Measurements from ENCODE around the gene ADGB. TPM values are rescaled to one million over a fixed set of nuclear protein-coding genes. Genes with fewer than 3 reads are reported as not detected.

ADGB gene
- total RNA-seq, 1 donor from 2014 or later = not detected

- Histone ChIP-seq H2AFZ (ENCODE audit: low read depth, low read length) (no peak overlapping the region), H3K27me3 (ENCODE audit: insufficient read depth, low read length) (no peaks in the 10 kb centered on the region), H3K27ac (ENCODE audit: low read depth, low read length) (no peak overlapping the region), H3K4me1 (ENCODE audit: insufficient read depth, low read length) (no peaks in the 10 kb centered on the region), H3K36me3 (ENCODE audit: insufficient read depth, low read length) (no peaks in the 10 kb centered on the region), H4K20me1 (ENCODE audit: insufficient read depth, low read length) (no peaks in the 10 kb centered on the region), H3K4me3 (ENCODE audit: insufficient read depth, low read depth, low read length) (no peak overlapping the region), H3K79me2 (ENCODE audit: insufficient read depth, low read length) (no peaks in the 10 kb centered on the region), H3K9ac (ENCODE audit: low read length) (no peak overlapping the region), H3K9me3 (ENCODE audit: insufficient read depth, low read depth, low read length) (no peaks in the 10 kb centered on the region), H3K4me2 (ENCODE audit: low read length) (no peak overlapping the region)
- no peaks in the 10 kb centered on the region for H3K36me3 Mint-ChIP-seq (ENCODE audit: low read depth, unreplicated experiment)
- no peak overlapping the region for H3K4me3 Mint-ChIP-seq (ENCODE audit: unreplicated experiment)
- no peak for DNase-seq (ENCODE audit: low read depth)
- H3K4me1 Mint-ChIP-seq (ENCODE audit: low read depth, unreplicated experiment) = no peaks in the 10 kb centered on the region
- FAIRE-seq = no peak
- H3K27ac Mint-ChIP-seq (ENCODE audit: unreplicated experiment) = no peak overlapping the region
- H3K9me3 Mint-ChIP-seq (ENCODE audit: unreplicated experiment) = no peaks in the 10 kb centered on the region
- H3K27me3 Mint-ChIP-seq (ENCODE audit: low read depth, unreplicated experiment) = no peaks in the 10 kb centered on the region
- no peak for TF ChIP-seq CTCF (IDR thresholded peaks at IDR 0.05; ENCODE audit: insufficient read depth, low read depth, low read length)
- TF ChIP-seq EZH2 (IDR thresholded peaks at IDR 0.05; ENCODE audit: insufficient read depth, low read length) = no peak
Observed at GRCh38 chr6:146594495-146594894, 4.3 kb upstream of the ADGB start.

- Mint-ChIP-seq H3K27ac (ENCODE audit: unreplicated experiment) (no peak overlapping the region), H3K27me3 (ENCODE audit: low read depth, unreplicated experiment) (no peaks in the 10 kb centered on the region), H3K9me3 (ENCODE audit: unreplicated experiment) (no peaks in the 10 kb centered on the region), H3K36me3 (ENCODE audit: low read depth, unreplicated experiment) (no peaks in the 10 kb centered on the region), H3K4me3 (ENCODE audit: unreplicated experiment) (no peak overlapping the region), H3K4me1 (ENCODE audit: low read depth, unreplicated experiment) (no peaks in the 10 kb centered on the region)
- Histone ChIP-seq H4K20me1 (ENCODE audit: insufficient read depth, low read length) (no peaks in the 10 kb centered on the region), H3K4me2 (ENCODE audit: low read length) (no peak overlapping the region), H3K27ac (ENCODE audit: low read depth, low read length) (no peak overlapping the region), H3K36me3 (ENCODE audit: insufficient read depth, low read length) (no peaks in the 10 kb centered on the region), H3K4me3 (ENCODE audit: insufficient read depth, low read depth, low read length) (no peak overlapping the region), H3K9me3 (ENCODE audit: insufficient read depth, low read depth, low read length) (no peaks in the 10 kb centered on the region), H2AFZ (ENCODE audit: low read depth, low read length) (no peak overlapping the region), H3K9ac (ENCODE audit: low read length) (no peak overlapping the region), H3K79me2 (ENCODE audit: insufficient read depth, low read length) (no peaks in the 10 kb centered on the region), H3K27me3 (ENCODE audit: insufficient read depth, low read length) (no peaks in the 10 kb centered on the region), H3K4me1 (ENCODE audit: insufficient read depth, low read length) (no peaks in the 10 kb centered on the region)
- FAIRE-seq = no peak
- TF ChIP-seq EZH2 (IDR thresholded peaks at IDR 0.05; ENCODE audit: insufficient read depth, low read length) (no peak), CTCF (IDR thresholded peaks at IDR 0.05; ENCODE audit: insufficient read depth, low read depth, low read length) (no peak)
- DNase-seq (ENCODE audit: low read depth) = peak; percentile 6
Observed at GRCh38 chr6:146595972-146596731, 2.6 kb upstream of the ADGB start.

GRCh38 chr6:146601352-146601751 lies 2.6 kb downstream of the ADGB start:
- H3K4me3 Mint-ChIP-seq (ENCODE audit: unreplicated experiment) = no peak overlapping the region
- H3K4me1 ChIP-seq (ENCODE audit: insufficient read depth, low read length) = no peaks in the 10 kb centered on the region
- no peaks in the 10 kb centered on the region for H3K36me3 Mint-ChIP-seq (ENCODE audit: low read depth, unreplicated experiment)
- no peak overlapping the region for H3K27ac ChIP-seq (ENCODE audit: low read depth, low read length)
- no peaks in the 10 kb centered on the region for H3K27me3 Mint-ChIP-seq (ENCODE audit: low read depth, unreplicated experiment)
- H3K36me3 ChIP-seq (ENCODE audit: insufficient read depth, low read length) = no peaks in the 10 kb centered on the region
- no peak overlapping the region for H3K9ac ChIP-seq (ENCODE audit: low read length)
- no peaks in the 10 kb centered on the region for H3K79me2 ChIP-seq (ENCODE audit: insufficient read depth, low read length)
- H3K4me2 ChIP-seq (ENCODE audit: low read length) = no peak overlapping the region
- H3K27me3 ChIP-seq (ENCODE audit: insufficient read depth, low read length) = no peaks in the 10 kb centered on the region
- no peak overlapping the region for H2AFZ ChIP-seq (ENCODE audit: low read depth, low read length)
- no peak overlapping the region for H3K4me3 ChIP-seq (ENCODE audit: insufficient read depth, low read depth, low read length)
- DNase-seq (ENCODE audit: low read depth) (no peak), FAIRE-seq (no peak)
- H4K20me1 ChIP-seq (ENCODE audit: insufficient read depth, low read length) = no peaks in the 10 kb centered on the region
- no peak overlapping the region for H3K27ac Mint-ChIP-seq (ENCODE audit: unreplicated experiment)
- H3K4me1 Mint-ChIP-seq (ENCODE audit: low read depth, unreplicated experiment) = no peaks in the 10 kb centered on the region
- H3K9me3 ChIP-seq (ENCODE audit: insufficient read depth, low read depth, low read length) = no peaks in the 10 kb centered on the region
- H3K9me3 Mint-ChIP-seq (ENCODE audit: unreplicated experiment) = no peaks in the 10 kb centered on the region
- TF ChIP-seq CTCF (IDR thresholded peaks at IDR 0.05; ENCODE audit: insufficient read depth, low read depth, low read length) (no peak), EZH2 (IDR thresholded peaks at IDR 0.05; ENCODE audit: insufficient read depth, low read length) (no peak)
